ENCODE results near the gene CTNNB1.

Gene CTNNB1

GRCh38 chr3:41192885-41193284 lies 6.4 kb upstream of the CTNNB1 start:
- Histone ChIP-seq H3K27ac (ENCODE audit: low read depth, low read length) (no peak overlapping the region), H3K79me2 (ENCODE audit: control insufficient read depth, insufficient read depth, low read length, unreplicated experiment) (no peaks in the 10 kb centered on the region), H3K36me3 (ENCODE audit: insufficient read depth, low read length) (no peaks in the 10 kb centered on the region), H3K27me3 (ENCODE audit: insufficient read depth, low read length) (peaks cover 5% of the 10 kb centered on the region), H3K4me1 (ENCODE audit: control insufficient read depth, insufficient read depth, low read length, unreplicated experiment) (no peaks in the 10 kb centered on the region), H2AFZ (ENCODE audit: low read length, unreplicated experiment) (no peak overlapping the region), H3K4me3 (ENCODE audit: low read depth, low read length) (no peak overlapping the region)

GRCh38 chr3:41193794-41194539 lies 5.3 kb upstream of the CTNNB1 start:
- Histone ChIP-seq H3K79me2 (ENCODE audit: control insufficient read depth, insufficient read depth, low read length, unreplicated experiment) (no peaks in the 10 kb centered on the region), H2AFZ (ENCODE audit: low read length, unreplicated experiment) (no peak overlapping the region), H3K27ac (ENCODE audit: low read depth, low read length) (no peak overlapping the region)

GRCh38 chr3:41194701-41195100 lies 4.6 kb upstream of the CTNNB1 start:
- no peak overlapping the region for H3K27ac ChIP-seq (ENCODE audit: low read depth, low read length)
- no peaks in the 10 kb centered on the region for H3K4me1 ChIP-seq (ENCODE audit: control insufficient read depth, insufficient read depth, low read length, unreplicated experiment)
- H3K36me3 ChIP-seq (ENCODE audit: insufficient read depth, low read length): no peaks in the 10 kb centered on the region
- H3K27me3 ChIP-seq (ENCODE audit: insufficient read depth, low read length): peaks cover 1% of the 10 kb centered on the region
- peaks cover 4% of the 10 kb centered on the region for H3K79me2 ChIP-seq (ENCODE audit: control insufficient read depth, insufficient read depth, low read length, unreplicated experiment)
- H2AFZ ChIP-seq (ENCODE audit: low read length, unreplicated experiment): no peak overlapping the region
- no peak overlapping the region for H3K4me3 ChIP-seq (ENCODE audit: low read depth, low read length)

More at GRCh38 chr3:41193794-41194539, 5.3 kb upstream of the CTNNB1 start:
- H3K4me1 ChIP-seq (ENCODE audit: control insufficient read depth, insufficient read depth, low read length, unreplicated experiment): no peaks in the 10 kb centered on the region
- peaks cover 5% of the 10 kb centered on the region for H3K27me3 ChIP-seq (ENCODE audit: insufficient read depth, low read length)
- H3K4me3 ChIP-seq (ENCODE audit: low read depth, low read length): no peak overlapping the region
- no peaks in the 10 kb centered on the region for H3K36me3 ChIP-seq (ENCODE audit: insufficient read depth, low read length)

- H3K4me1 ChIP-seq (ENCODE audit: control insufficient read depth, insufficient read depth, low read length, unreplicated experiment): no peaks in the 10 kb centered on the region
- H3K4me3 ChIP-seq (ENCODE audit: low read depth, low read length): no peak overlapping the region
Measured at GRCh38 chr3:41195946-41196345, 3.4 kb upstream of the CTNNB1 start.

GRCh38 chr3:41196499-41197410 lies 2.5 kb upstream of the CTNNB1 start:
- H3K27me3 ChIP-seq (ENCODE audit: insufficient read depth, low read length): no peaks in the 10 kb centered on the region; the same call in 1 of the 2 replicates
- H3K36me3 ChIP-seq (ENCODE audit: insufficient read depth, low read length): no peaks in the 10 kb centered on the region
- H2AFZ ChIP-seq (ENCODE audit: low read length, unreplicated experiment): no peak overlapping the region
- H3K4me1 ChIP-seq (ENCODE audit: control insufficient read depth, insufficient read depth, low read length, unreplicated experiment): peaks cover 3% of the 10 kb centered on the region
- peaks cover 22% of the 10 kb centered on the region for H3K79me2 ChIP-seq (ENCODE audit: control insufficient read depth, insufficient read depth, low read length, unreplicated experiment)
- H3K4me3 ChIP-seq (ENCODE audit: low read depth, low read length): no peak overlapping the region
- H3K27ac ChIP-seq (ENCODE audit: low read depth, low read length): no peak overlapping the region

More at GRCh38 chr3:41195946-41196345, 3.4 kb upstream of the CTNNB1 start:
- Histone ChIP-seq H3K27ac (ENCODE audit: low read depth, low read length) (no peak overlapping the region), H3K27me3 (ENCODE audit: insufficient read depth, low read length) (no peaks in the 10 kb centered on the region; the same call in 1 of the 2 replicates), H3K79me2 (ENCODE audit: control insufficient read depth, insufficient read depth, low read length, unreplicated experiment) (peaks cover 14% of the 10 kb centered on the region), H2AFZ (ENCODE audit: low read length, unreplicated experiment) (no peak overlapping the region), H3K36me3 (ENCODE audit: insufficient read depth, low read length) (no peaks in the 10 kb centered on the region)

- no peaks in the 10 kb centered on the region for H3K27me3 ChIP-seq (ENCODE audit: insufficient read depth, low read length)
- no peak overlapping the region for H3K27ac ChIP-seq (ENCODE audit: low read depth, low read length)
- no peak overlapping the region for H2AFZ ChIP-seq (ENCODE audit: low read length, unreplicated experiment)
- H3K4me1 ChIP-seq (ENCODE audit: control insufficient read depth, insufficient read depth, low read length, unreplicated experiment): peaks cover 3% of the 10 kb centered on the region
- H3K36me3 ChIP-seq (ENCODE audit: insufficient read depth, low read length): no peaks in the 10 kb centered on the region
- peaks cover 35% of the 10 kb centered on the region for H3K79me2 ChIP-seq (ENCODE audit: control insufficient read depth, insufficient read depth, low read length, unreplicated experiment)
- peak overlapping the region; percentile 93 for H3K4me3 ChIP-seq (ENCODE audit: low read depth, low read length)
Measured at GRCh38 chr3:41198046-41198445, 1.3 kb upstream of the CTNNB1 start.

GRCh38 chr3:41198526-41198925 lies 779 bp upstream of the CTNNB1 start:
- Histone ChIP-seq H3K27ac (ENCODE audit: low read depth, low read length) (peak overlapping the region; percentile 84; the same call in 1 of the 2 replicates), H3K27me3 (ENCODE audit: insufficient read depth, low read length) (no peaks in the 10 kb centered on the region), H3K4me1 (ENCODE audit: control insufficient read depth, insufficient read depth, low read length, unreplicated experiment) (peaks cover 8% of the 10 kb centered on the region), H2AFZ (ENCODE audit: low read length, unreplicated experiment) (peak overlapping the region; percentile 96), H3K4me3 (ENCODE audit: low read depth, low read length) (peak overlapping the region; percentile 93), H3K79me2 (ENCODE audit: control insufficient read depth, insufficient read depth, low read length, unreplicated experiment) (peaks cover 40% of the 10 kb centered on the region), H3K36me3 (ENCODE audit: insufficient read depth, low read length) (no peaks in the 10 kb centered on the region)

- Histone ChIP-seq H3K27me3 (ENCODE audit: insufficient read depth, low read length) (no peaks in the 10 kb centered on the region), H3K4me3 (ENCODE audit: low read depth, low read length) (peak overlapping the region; percentile 93), H3K36me3 (ENCODE audit: insufficient read depth, low read length) (no peaks in the 10 kb centered on the region), H3K79me2 (ENCODE audit: control insufficient read depth, insufficient read depth, low read length, unreplicated experiment) (peaks cover 56% of the 10 kb centered on the region), H2AFZ (ENCODE audit: low read length, unreplicated experiment) (peak overlapping the region; percentile 32), H3K4me1 (ENCODE audit: control insufficient read depth, insufficient read depth, low read length, unreplicated experiment) (peaks cover 19% of the 10 kb centered on the region), H3K27ac (ENCODE audit: low read depth, low read length) (peak overlapping the region; percentile 84)
Measured at GRCh38 chr3:41199866-41200668, 762 bp downstream of the CTNNB1 start.

- no peaks in the 10 kb centered on the region for H3K27me3 ChIP-seq (ENCODE audit: insufficient read depth, low read length)
- peak overlapping the region; percentile 93 for H3K4me3 ChIP-seq (ENCODE audit: low read depth, low read length)
- no peaks in the 10 kb centered on the region for H3K36me3 ChIP-seq (ENCODE audit: insufficient read depth, low read length)
- peaks cover 61% of the 10 kb centered on the region for H3K79me2 ChIP-seq (ENCODE audit: control insufficient read depth, insufficient read depth, low read length, unreplicated experiment)
- H2AFZ ChIP-seq (ENCODE audit: low read length, unreplicated experiment): no peak overlapping the region
- H3K27ac ChIP-seq (ENCODE audit: low read depth, low read length): peak overlapping the region; percentile 38
- peaks cover 19% of the 10 kb centered on the region for H3K4me1 ChIP-seq (ENCODE audit: control insufficient read depth, insufficient read depth, low read length, unreplicated experiment)
Measured at GRCh38 chr3:41200669-41201021, 1.3 kb downstream of the CTNNB1 start.
